Progenitor cell of endocrine pancreas (in vitro differentiated cells): ENCODE results near the gene BICC1. TPM values are rescaled to one million over a fixed set of nuclear protein-coding genes. Genes with fewer than 3 reads are reported as not detected.

Experiments
- DNase-seq: peaks from one replicate; pipeline ENCODE4 v3.0.0; 2021; ENCODE audit warnings: low spot score; ENCODE audit not compliant: unreplicated experiment
- H3K27ac Mint-ChIP-seq: 2 replicates; pipeline ENCODE4 v1.8.0; 2021; ENCODE audit warnings: mild to moderate bottlenecking, moderate library complexity, mixed read lengths
- H3K27me3 Mint-ChIP-seq: 2 replicates; pipeline ENCODE4 v1.8.0; 2021; ENCODE audit warnings: mixed read lengths
- H3K36me3 Mint-ChIP-seq: 2 replicates; pipeline ENCODE4 v1.8.0; 2022; ENCODE audit warnings: mixed read lengths; ENCODE audit not compliant: insufficient read depth
- H3K4me1 Mint-ChIP-seq: 2 replicates; pipeline ENCODE4 v1.8.0; 2021; ENCODE audit warnings: low read depth, mixed read lengths
- H3K4me3 Mint-ChIP-seq: 2 replicates; pipeline ENCODE4 v1.8.0; 2021; ENCODE audit warnings: low read depth, mild to moderate bottlenecking, moderate library complexity, mixed read lengths
- H3K9me3 Mint-ChIP-seq: 2 replicates; pipeline ENCODE4 v1.8.0; 2021; ENCODE audit warnings: low read depth, mixed read lengths
- total RNA-seq: library from RNA; stranded (reverse); gene quantifications from 2 replicates; pipeline ENCODE4 v1.2.1, GENCODE V29; 2021
- TF ChIP-seq, protein P1 (sequence below): fragments of 200-600 bp; sonication (generic); IDR thresholded peaks from one replicate; pipeline ENCODE4 v1.5.0; 2021; ENCODE audit warnings: antibody characterized with exemption, mild to moderate bottlenecking; ENCODE audit not compliant: unreplicated experiment

BICC1 gene
- total RNA-seq, 1 donor from 2014 or later, result 4.9 TPM

DNA sequence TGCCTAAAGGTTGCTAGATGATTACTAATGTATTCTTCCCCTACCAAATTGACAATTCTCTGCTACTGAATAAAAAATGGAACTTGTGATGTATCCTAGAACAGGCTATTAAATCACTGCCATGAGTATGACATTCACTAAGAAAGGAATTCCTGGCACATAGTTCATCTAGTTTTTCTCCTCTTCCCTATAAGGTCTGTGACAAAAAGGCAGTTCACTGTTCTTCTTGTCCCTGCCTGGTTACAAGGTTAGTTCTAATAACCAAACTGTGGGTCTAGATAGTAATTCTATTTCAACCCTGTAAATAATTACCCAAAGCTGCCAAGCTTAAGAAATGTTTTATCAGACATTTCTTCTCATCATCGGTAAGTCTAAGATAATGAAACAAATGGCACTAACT is 245.6 kb downstream of the BICC1 start:
- H3K4me1 Mint-ChIP-seq, result peaks cover 22% of the 10 kb centered on the region
- DNase-seq, result no peak
- H3K27ac Mint-ChIP-seq, result no peak overlapping the region
- H3K36me3 Mint-ChIP-seq, result no peaks in the 10 kb centered on the region
- no peak overlapping the region for H3K4me3 Mint-ChIP-seq
- no peaks in the 10 kb centered on the region for H3K27me3 Mint-ChIP-seq
- no peaks in the 10 kb centered on the region for H3K9me3 Mint-ChIP-seq
- TF ChIP-seq, protein P1, sequence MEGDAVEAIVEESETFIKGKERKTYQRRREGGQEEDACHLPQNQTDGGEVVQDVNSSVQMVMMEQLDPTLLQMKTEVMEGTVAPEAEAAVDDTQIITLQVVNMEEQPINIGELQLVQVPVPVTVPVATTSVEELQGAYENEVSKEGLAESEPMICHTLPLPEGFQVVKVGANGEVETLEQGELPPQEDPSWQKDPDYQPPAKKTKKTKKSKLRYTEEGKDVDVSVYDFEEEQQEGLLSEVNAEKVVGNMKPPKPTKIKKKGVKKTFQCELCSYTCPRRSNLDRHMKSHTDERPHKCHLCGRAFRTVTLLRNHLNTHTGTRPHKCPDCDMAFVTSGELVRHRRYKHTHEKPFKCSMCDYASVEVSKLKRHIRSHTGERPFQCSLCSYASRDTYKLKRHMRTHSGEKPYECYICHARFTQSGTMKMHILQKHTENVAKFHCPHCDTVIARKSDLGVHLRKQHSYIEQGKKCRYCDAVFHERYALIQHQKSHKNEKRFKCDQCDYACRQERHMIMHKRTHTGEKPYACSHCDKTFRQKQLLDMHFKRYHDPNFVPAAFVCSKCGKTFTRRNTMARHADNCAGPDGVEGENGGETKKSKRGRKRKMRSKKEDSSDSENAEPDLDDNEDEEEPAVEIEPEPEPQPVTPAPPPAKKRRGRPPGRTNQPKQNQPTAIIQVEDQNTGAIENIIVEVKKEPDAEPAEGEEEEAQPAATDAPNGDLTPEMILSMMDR, result no peak

GRCh38 chr10:58764087-58764747 is 251.5 kb downstream of the BICC1 start:
- H3K9me3 Mint-ChIP-seq, result peaks cover 6% of the 10 kb centered on the region
- H3K4me3 Mint-ChIP-seq, result no peak overlapping the region
- no peaks in the 10 kb centered on the region for H3K36me3 Mint-ChIP-seq
- no peak overlapping the region for H3K27ac Mint-ChIP-seq
- H3K27me3 Mint-ChIP-seq, result no peaks in the 10 kb centered on the region
- H3K4me1 Mint-ChIP-seq, result no peaks in the 10 kb centered on the region
- DNase-seq, result no peak
- TF ChIP-seq, protein P1, result no peak

DNA sequence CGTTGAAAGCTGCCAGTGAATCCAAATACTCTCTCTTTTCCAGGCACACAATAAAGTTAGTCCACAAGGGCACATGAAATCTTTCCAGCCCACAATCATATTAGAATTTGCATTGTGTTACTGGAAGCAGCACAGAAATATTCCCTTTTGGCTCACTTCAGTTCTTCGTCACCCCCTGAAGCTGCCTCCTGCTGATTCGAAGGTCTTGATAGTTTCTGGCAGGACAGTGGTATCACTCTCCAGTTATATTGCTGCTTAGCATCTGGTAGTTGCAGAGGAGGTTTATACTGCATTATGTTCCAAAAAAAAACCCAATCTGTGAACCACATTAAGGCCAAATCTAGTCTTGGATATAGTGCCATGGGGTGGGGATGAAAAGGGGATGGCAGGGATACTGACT is 253.2 kb downstream of the BICC1 start:
- DNase-seq, result no peak
- H3K36me3 Mint-ChIP-seq, result no peaks in the 10 kb centered on the region
- no peak overlapping the region for H3K27ac Mint-ChIP-seq
- no peaks in the 10 kb centered on the region for H3K27me3 Mint-ChIP-seq
- TF ChIP-seq, protein P1, result no peak
- H3K4me1 Mint-ChIP-seq, result no peaks in the 10 kb centered on the region
- peaks cover 6% of the 10 kb centered on the region for H3K9me3 Mint-ChIP-seq
- no peak overlapping the region for H3K4me3 Mint-ChIP-seq

DNA sequence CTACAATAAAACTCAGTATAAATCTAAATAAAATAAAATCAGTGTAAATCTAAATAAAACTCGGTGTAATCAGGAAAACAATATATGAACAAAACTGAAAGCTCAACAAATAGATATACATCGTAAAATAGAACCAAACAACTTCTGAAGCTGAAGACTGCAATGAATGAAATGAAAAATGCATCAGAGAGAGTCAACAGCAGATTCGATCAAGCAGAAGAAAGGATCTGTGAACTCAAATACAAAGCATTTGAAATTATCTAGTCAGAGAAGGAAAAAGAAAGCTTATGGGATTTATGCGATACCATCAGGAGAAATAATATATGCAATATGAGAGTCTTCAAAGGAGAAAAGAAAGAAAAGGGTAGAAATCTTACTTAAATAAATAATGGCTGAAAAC is 255.0 kb downstream of the BICC1 start:
- peaks cover 3% of the 10 kb centered on the region for H3K4me1 Mint-ChIP-seq
- peaks cover 6% of the 10 kb centered on the region for H3K9me3 Mint-ChIP-seq
- TF ChIP-seq, protein P1, result no peak
- DNase-seq, result no peak
- H3K4me3 Mint-ChIP-seq, result no peak overlapping the region
- H3K27me3 Mint-ChIP-seq, result no peaks in the 10 kb centered on the region
- no peak overlapping the region for H3K27ac Mint-ChIP-seq
- no peaks in the 10 kb centered on the region for H3K36me3 Mint-ChIP-seq

DNA sequence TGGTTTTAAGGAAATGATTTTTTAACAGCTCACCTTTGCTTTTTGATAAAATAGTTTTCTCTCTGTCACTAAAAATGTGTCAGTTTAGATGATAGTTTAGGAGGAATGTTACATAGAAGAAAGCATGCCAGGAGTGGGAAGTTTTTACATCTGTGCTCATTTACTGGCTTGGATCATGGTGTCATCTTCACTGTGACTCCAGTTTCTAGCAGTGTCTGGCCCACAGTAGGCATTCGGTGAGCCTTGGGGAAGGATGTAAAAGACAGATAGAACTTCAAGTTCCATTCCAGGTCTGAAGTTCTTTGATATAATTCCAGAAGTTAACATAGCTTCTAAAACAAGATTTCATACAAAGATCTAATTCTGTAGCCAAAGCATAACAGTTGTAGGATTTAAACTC is 259.2 kb downstream of the BICC1 start:
- Mint-ChIP-seq H3K36me3 (no peaks in the 10 kb centered on the region), H3K27me3 (no peaks in the 10 kb centered on the region), H3K4me1 (peaks cover 3% of the 10 kb centered on the region), H3K27ac (no peak overlapping the region), H3K9me3 (peaks cover 6% of the 10 kb centered on the region), H3K4me3 (no peak overlapping the region)
- TF ChIP-seq, protein P1, result no peak
- DNase-seq, result no peak
